ENCODE measurements around the gene ZNF618.

DNA sequence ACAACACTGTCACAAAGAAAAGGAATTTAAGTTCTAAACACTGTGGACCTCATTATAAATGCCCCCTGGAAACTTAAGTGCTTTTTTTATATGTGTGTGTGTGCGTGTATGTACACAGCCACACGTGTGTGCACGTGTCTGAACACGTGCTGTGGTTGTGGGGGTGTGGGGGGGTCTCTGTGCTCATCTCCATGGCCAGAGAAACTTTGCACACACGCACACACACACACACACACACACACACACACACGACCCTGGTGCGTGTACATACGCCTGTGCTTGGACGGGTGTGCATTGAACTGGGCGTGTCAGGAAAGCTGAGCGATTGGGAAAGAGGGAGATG lies 174.1 kb downstream of the ZNF618 start:
- TF ChIP-seq, protein P1, sequence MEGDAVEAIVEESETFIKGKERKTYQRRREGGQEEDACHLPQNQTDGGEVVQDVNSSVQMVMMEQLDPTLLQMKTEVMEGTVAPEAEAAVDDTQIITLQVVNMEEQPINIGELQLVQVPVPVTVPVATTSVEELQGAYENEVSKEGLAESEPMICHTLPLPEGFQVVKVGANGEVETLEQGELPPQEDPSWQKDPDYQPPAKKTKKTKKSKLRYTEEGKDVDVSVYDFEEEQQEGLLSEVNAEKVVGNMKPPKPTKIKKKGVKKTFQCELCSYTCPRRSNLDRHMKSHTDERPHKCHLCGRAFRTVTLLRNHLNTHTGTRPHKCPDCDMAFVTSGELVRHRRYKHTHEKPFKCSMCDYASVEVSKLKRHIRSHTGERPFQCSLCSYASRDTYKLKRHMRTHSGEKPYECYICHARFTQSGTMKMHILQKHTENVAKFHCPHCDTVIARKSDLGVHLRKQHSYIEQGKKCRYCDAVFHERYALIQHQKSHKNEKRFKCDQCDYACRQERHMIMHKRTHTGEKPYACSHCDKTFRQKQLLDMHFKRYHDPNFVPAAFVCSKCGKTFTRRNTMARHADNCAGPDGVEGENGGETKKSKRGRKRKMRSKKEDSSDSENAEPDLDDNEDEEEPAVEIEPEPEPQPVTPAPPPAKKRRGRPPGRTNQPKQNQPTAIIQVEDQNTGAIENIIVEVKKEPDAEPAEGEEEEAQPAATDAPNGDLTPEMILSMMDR (IDR thresholded peaks at IDR 0.05), result no peak
- TF ChIP-seq EP300 (IDR thresholded peaks at IDR 0.05) (no peak), POLR2A (IDR thresholded peaks at IDR 0.05) (no peak)

Data from stomach (tissue), 4 donors.